ENCODE results near the gene HNRNPA0.
"Not testable (repeated sequence)": the region's sequence is repeated elsewhere in the genome, so short reads cannot be mapped to it uniquely, and the experiment has no call there.

Gene HNRNPA0

DNA sequence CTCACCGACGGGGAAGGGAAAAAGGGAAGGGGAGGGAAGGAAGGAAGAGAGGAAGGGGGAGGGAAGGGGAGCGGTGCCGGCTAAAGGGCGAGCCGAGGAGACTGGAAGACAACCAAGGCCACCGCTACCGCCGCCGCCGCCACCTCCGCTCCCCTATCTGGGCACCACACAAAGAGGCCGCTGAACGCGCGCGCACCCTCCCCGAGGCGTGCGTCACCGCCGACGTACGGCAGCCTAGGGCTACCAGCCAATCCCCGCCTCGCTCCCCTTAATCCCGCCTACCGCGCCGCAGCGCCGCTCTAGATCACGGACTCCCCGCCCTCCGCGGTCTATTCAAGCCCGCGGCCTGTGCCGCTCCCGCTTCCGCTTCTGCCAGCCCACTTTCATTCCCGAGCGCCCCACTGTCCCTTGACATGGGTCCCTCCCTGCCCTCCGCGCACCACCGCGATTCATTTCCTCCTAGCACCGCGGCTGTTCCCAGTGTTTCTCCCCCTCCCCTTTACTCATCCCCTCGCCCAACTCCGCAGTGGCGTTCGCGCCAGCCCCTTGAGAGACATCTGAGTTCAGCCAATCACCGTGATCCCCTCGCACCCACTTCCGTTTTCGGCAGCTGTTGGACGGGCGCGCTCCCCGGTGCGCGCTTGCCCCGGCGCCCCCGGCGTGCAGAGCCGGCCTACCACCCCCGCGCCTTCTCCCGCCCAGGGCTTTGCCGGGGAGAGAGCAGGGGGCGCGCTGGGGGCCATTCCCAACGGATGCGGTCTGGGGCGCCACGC, at the start of gene HNRNPA0:
HNRNPA0 (minus strand) TSS at position 176 of the 773 bp plus-strand sequence. CDS start 297 bp downstream, outside the sequence.
- Mint-ChIP-seq H3K4me3 (peak within 1 kb of the TSS; percentile 96), H3K9me3 (no peaks in the 10 kb centered on the region)

GRCh38 chr5:137802282-137803210, 48.4 kb upstream of the HNRNPA0 start:
- no peaks in the 10 kb centered on the region for H3K36me3 Mint-ChIP-seq
- H3K9me3 Mint-ChIP-seq: no peaks in the 10 kb centered on the region
- H3K27ac Mint-ChIP-seq: no peak overlapping the region
- H3K4me1 Mint-ChIP-seq: no peaks in the 10 kb centered on the region
- no peak overlapping the region for H3K4me3 Mint-ChIP-seq
- H3K27me3 Mint-ChIP-seq: no peaks in the 10 kb centered on the region

More for the DNA sequence above, at the start of gene HNRNPA0:
- H3K36me3 Mint-ChIP-seq: peaks cover 19% of the 10 kb centered on the region
- H3K27me3 Mint-ChIP-seq: no peaks in the 10 kb centered on the region
- H3K4me1 Mint-ChIP-seq: peaks cover 30% of the 10 kb centered on the region
- H3K27ac Mint-ChIP-seq: peak within 1 kb of the TSS; percentile 100

DNA sequence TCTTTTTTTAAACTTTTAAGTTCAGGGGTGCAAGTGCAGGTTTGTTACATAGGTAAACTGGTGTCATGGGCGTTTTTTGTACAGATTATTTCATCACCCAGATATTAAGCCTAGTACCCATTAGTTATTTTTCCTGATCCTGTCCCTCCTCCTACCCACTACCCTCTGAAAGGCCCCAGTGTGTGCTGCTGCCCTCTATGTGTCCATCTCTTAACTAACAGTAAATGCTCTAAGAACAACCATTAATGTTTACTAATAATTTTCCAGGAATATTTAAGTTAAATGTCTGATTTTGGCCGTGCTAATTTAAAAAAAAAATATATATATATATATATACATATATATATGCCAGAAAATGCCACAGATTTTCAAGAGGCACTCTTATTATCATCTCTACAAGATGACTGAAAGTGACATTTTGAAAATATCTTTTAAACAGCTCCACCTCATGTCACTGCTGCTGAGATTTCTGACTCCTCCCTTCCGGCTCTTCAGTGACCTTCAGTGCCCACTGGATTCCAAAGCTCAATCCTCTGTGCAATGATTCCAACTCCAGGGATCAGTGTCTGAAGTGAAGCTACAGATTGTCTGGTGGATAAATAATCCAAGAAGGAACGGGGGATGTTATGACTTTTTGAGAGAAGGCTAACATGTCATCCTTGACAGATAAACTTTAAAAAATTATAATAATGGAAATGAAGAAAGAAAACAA, 46.7 kb upstream of the HNRNPA0 start:
- Mint-ChIP-seq H3K4me3 (no peak overlapping the region), H3K27me3 (no peaks in the 10 kb centered on the region), H3K4me1 (no peaks in the 10 kb centered on the region), H3K36me3 (no peaks in the 10 kb centered on the region), H3K27ac (no peak overlapping the region), H3K9me3 (no peaks in the 10 kb centered on the region)

- no peaks in the 10 kb centered on the region for H3K27me3 Mint-ChIP-seq
- no peaks in the 10 kb centered on the region for H3K9me3 Mint-ChIP-seq
- no peaks in the 10 kb centered on the region for H3K4me1 Mint-ChIP-seq
- no peak overlapping the region for H3K4me3 Mint-ChIP-seq
- H3K27ac Mint-ChIP-seq: no peak overlapping the region
- no peaks in the 10 kb centered on the region for H3K36me3 Mint-ChIP-seq
Observed at GRCh38 chr5:137796279-137796678, 42.1 kb upstream of the HNRNPA0 start.

DNA sequence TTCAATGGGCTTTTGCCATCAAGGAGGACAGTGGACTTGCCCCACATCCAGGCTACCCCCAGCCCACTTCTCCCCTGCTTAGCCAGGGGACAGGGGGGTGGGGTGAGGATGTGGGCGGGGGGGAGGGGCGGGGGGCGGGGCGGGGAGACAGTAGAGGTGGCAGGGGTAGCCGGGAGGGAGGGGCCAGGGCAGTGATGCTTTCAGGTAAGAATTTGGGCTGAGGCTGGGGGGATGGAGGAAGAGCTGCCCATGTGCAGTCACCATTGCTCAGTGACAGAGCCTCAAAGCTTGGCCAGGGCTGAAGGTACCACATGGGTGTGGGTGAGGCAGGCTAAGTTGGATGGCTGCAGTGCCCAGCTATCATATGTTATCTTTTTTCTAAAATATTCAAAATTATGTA, 40.7 kb upstream of the HNRNPA0 start:
- no peaks in the 10 kb centered on the region for H3K4me1 Mint-ChIP-seq
- H3K36me3 Mint-ChIP-seq: no peaks in the 10 kb centered on the region
- H3K4me3 Mint-ChIP-seq: no peak overlapping the region
- no peaks in the 10 kb centered on the region for H3K27me3 Mint-ChIP-seq
- H3K9me3 Mint-ChIP-seq: no peaks in the 10 kb centered on the region
- H3K27ac Mint-ChIP-seq: no peak overlapping the region

- no peak overlapping the region for H3K4me3 Mint-ChIP-seq
- H3K27me3 Mint-ChIP-seq: no peaks in the 10 kb centered on the region
- H3K4me1 Mint-ChIP-seq: no peaks in the 10 kb centered on the region
- no peaks in the 10 kb centered on the region for H3K9me3 Mint-ChIP-seq
- no peak overlapping the region for H3K27ac Mint-ChIP-seq
- H3K36me3 Mint-ChIP-seq: peaks cover 2% of the 10 kb centered on the region
Observed at GRCh38 chr5:137792303-137792702, 38.1 kb upstream of the HNRNPA0 start.

GRCh38 chr5:137791799-137792198, 37.6 kb upstream of the HNRNPA0 start:
- Mint-ChIP-seq H3K36me3 (peaks cover 2% of the 10 kb centered on the region), H3K9me3 (no peaks in the 10 kb centered on the region), H3K4me3 (no peak overlapping the region), H3K4me1 (no peaks in the 10 kb centered on the region), H3K27ac (no peak overlapping the region), H3K27me3 (no peaks in the 10 kb centered on the region)

- no peak overlapping the region for H3K4me3 Mint-ChIP-seq
- no peaks in the 10 kb centered on the region for H3K27me3 Mint-ChIP-seq
- no peaks in the 10 kb centered on the region for H3K9me3 Mint-ChIP-seq
- no peaks in the 10 kb centered on the region for H3K4me1 Mint-ChIP-seq
- peaks cover 2% of the 10 kb centered on the region for H3K36me3 Mint-ChIP-seq
- H3K27ac Mint-ChIP-seq: no peak overlapping the region
Observed at GRCh38 chr5:137791387-137791786, 37.2 kb upstream of the HNRNPA0 start.

GRCh38 chr5:137788560-137788959, 34.4 kb upstream of the HNRNPA0 start:
- not testable (repeated sequence) for H3K36me3 Mint-ChIP-seq

GRCh38 chr5:137782984-137783536, 28.9 kb upstream of the HNRNPA0 start:
- H3K4me1 Mint-ChIP-seq: no peaks in the 10 kb centered on the region
- peaks cover 2% of the 10 kb centered on the region for H3K36me3 Mint-ChIP-seq
- no peak overlapping the region for H3K27ac Mint-ChIP-seq
- H3K27me3 Mint-ChIP-seq: no peaks in the 10 kb centered on the region
- H3K9me3 Mint-ChIP-seq: no peaks in the 10 kb centered on the region
- no peak overlapping the region for H3K4me3 Mint-ChIP-seq

More at GRCh38 chr5:137788560-137788959, 34.4 kb upstream of the HNRNPA0 start:
- H3K4me3 Mint-ChIP-seq, H3K9me3 Mint-ChIP-seq, H3K27ac Mint-ChIP-seq, H3K27me3 Mint-ChIP-seq, H3K4me1 Mint-ChIP-seq: not testable (repeated sequence)

DNA sequence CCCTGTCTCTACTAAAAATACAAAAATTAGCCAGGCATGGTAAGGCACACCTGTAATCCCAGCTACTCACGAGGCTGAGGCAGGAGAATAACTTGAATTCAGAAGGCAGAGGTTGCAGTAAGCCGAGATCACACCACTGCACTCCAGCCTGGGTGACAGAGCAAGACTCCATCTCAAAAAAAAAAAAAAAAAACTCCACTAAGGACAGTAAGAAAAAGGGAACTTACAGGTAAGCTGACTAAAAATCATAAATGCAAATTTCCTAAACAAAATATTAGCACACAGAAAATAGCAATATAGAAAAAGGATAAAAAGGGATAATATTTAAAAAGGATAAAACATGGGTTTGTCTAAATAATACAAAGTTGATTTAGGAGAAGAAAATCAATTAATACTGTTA, 27.9 kb upstream of the HNRNPA0 start:
- Mint-ChIP-seq H3K4me1 (no peaks in the 10 kb centered on the region), H3K9me3 (no peaks in the 10 kb centered on the region), H3K27me3 (no peaks in the 10 kb centered on the region), H3K27ac (no peak overlapping the region), H3K4me3 (no peak overlapping the region), H3K36me3 (peaks cover 2% of the 10 kb centered on the region)

GRCh38 chr5:137778772-137779564, 24.8 kb upstream of the HNRNPA0 start:
- Mint-ChIP-seq H3K36me3 (no peaks in the 10 kb centered on the region), H3K4me3 (no peak overlapping the region), H3K9me3 (no peaks in the 10 kb centered on the region), H3K27ac (no peak overlapping the region), H3K4me1 (no peaks in the 10 kb centered on the region), H3K27me3 (no peaks in the 10 kb centered on the region)

DNA sequence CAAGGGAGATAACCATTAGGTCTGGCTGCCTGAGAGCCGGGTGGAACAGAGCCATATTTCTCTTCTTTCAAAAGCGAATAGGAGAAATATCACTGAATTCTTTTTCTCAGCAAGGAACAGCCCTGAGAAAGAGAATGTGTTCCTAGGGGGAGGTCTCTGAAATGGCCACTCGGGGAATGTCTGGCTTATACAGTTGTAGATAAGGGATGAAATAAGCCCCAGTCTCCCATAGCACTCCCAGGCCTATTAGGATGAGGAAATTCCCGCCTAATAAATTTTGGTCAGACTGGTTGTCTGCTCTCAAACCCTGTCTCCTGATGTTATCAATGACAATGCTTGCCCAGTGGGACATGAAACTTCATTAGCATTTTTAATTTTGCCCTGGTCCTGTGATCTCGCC, 13.8 kb upstream of the HNRNPA0 start:
- H3K4me1 Mint-ChIP-seq, H3K27ac Mint-ChIP-seq, H3K4me3 Mint-ChIP-seq, H3K27me3 Mint-ChIP-seq, H3K9me3 Mint-ChIP-seq: not testable (repeated sequence)
- H3K36me3 Mint-ChIP-seq: peaks cover 20% of the 10 kb centered on the region

- Mint-ChIP-seq H3K27me3 (no peaks in the 10 kb centered on the region), H3K36me3 (peaks cover 4% of the 10 kb centered on the region), H3K4me1 (no peaks in the 10 kb centered on the region), H3K9me3 (no peaks in the 10 kb centered on the region), H3K27ac (no peak overlapping the region), H3K4me3 (no peak overlapping the region)
Observed at GRCh38 chr5:137761566-137761965, 7.4 kb upstream of the HNRNPA0 start.

All from activated naive CD4-positive, alpha-beta T cell treated with anti-CD3 and anti-CD28 coated beads, Interleukin-2, amount 50 U/mL, for 24 hours (primary cell).